Psoas muscle (tissue), 8 donors: ENCODE measurements around the gene IFRD1. TPM values are rescaled to one million over a fixed set of nuclear protein-coding genes. Genes with fewer than 3 reads are reported as not detected.
A peak's percentile ranks its signal among the peaks of the same experiment; 100 is the strongest.

ENCODE experiments used
- ATAC-seq, 4 donors: fragments of 200-7000 bp; cut with Tn5 transposase; one replicate each; pipeline ENCODE4 v1.9.1; 2020; ENCODE audit warnings: moderate library complexity in 3 of 4, mild to moderate bottlenecking in 2 of 4
- DNase-seq, 2 donors: peaks; one replicate each; pipeline ENCODE4 v3.0.0-alpha.2; 2020
- H3K27ac ChIP-seq: fragments of 200-600 bp; one replicate; pipeline ENCODE4 v1.8.0; 2022
- H3K27me3 ChIP-seq, 3 donors: fragments of 200-600 bp in 1 of 3; one replicate each; pipeline versions ENCODE4 v1.6.1 to v1.8.0; 2013 to 2022; ENCODE audit warnings: low read length in 2 of 3, mild to moderate bottlenecking in 2 of 3, moderate library complexity in 1 of 3; ENCODE audit not compliant: insufficient read depth in 3 of 3
- H3K36me3 ChIP-seq, 2 donors: fragments of 200-600 bp in 1 of 2; one replicate each; pipeline versions ENCODE4 v1.6.1 to v1.8.0; 2013 to 2022; ENCODE audit warnings: low read depth in 1 of 2, mild to moderate bottlenecking in 1 of 2, moderate library complexity in 1 of 2; ENCODE audit not compliant: insufficient read depth in 1 of 2
- H3K4me1 ChIP-seq: fragments of 200-600 bp; one replicate; pipeline ENCODE4 v1.8.0; 2022
- H3K4me3 ChIP-seq: fragments of 200-600 bp; one replicate; pipeline ENCODE4 v1.8.0; 2022; ENCODE audit warnings: mild to moderate bottlenecking
- H3K9me3 ChIP-seq: fragments of 200-600 bp; one replicate; pipeline ENCODE4 v1.8.0; 2022
- WGBS, 3 donors: extraction: QIAGEN DNeasy Blood & Tissue Kit; methylation state at CpG; one replicate each; pipeline versions ENCODE4 v1.1.6 to v1.1.7; 2013; 5-methylcytosine and 5-hydroxymethylcytosine counted together
- intact Hi-C, 2 donors: fragments of 100-400 bp; cut with DNase I; formaldehyde crosslinking; loops; one replicate each; pipeline versions ENCODE4 v1.11.0 to v1.14.2; 2022
- polyA plus RNA-seq, 3 donors: library from polyadenylated mRNA; stranded (reverse); fragments of 200-250 nt; gene quantifications; one replicate each; pipeline ENCODE4 v1.2.3, GENCODE V29; 2013
- total RNA-seq, 4 donors: library from RNA; stranded (reverse); fragmentation: NEBNext Ultra II Directional in 2 of 4; extraction: Animal tissue kit (Norgen Biotek cat#: 25700) in 2 of 4; gene quantifications; one replicate each; pipeline versions ENCODE4 v1.2.1 to v1.2.4, GENCODE V29; 2021 to 2023
- TF ChIP-seq, protein P1 (sequence below): fragments of 200-600 bp; IDR thresholded peaks from one replicate; pipeline ENCODE4 v1.8.0; 2022; ENCODE audit warnings: antibody characterized with exemption
- donor health status: healthy with polysubstance abuse.
- donor health status: DM: no; HTN: no; CAD: no; lungs with moderate emphysema.
- donor health status: Bipolar disorder and iron deficiency.
- donor health status: healthy.
- donor health status: DM: yes; HTN: yes; CAD: no.
- donor health status: DM: no; HTN: no; CAD: no.
- donor health status: DM: no; HTN: no; CAD: no.
- donor health status: DM: yes; HTN: yes; CAD: no.

IFRD1 gene
- total and polyA plus RNA-seq, 7 donors: 34.7 to 163 (median 60.3) TPM

DNA sequence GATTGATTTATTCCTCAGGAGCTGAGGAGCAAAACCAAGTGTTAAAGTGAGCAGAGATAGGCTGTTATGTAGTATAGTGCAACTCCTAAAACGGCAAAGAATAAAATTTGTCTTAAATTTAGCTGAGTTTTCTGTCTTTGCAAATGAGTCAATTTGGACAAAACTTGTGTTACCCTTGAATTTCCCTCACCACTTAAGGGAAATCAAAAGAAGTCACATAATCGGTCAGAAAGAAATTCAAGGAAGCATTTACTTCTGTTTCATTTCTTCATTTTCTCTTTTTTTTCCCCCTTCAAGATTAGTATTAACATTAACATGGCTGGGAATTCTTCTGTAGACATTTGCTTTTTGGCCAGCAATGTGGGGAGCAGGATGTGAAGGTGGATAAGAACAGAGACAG, 44.4 kb downstream of the IFRD1 start:
- Histone ChIP-seq H3K4me1 (peaks cover 11% of the 10 kb centered on the region), H3K4me3 (no peak overlapping the region), H3K27ac (no peak overlapping the region), H3K27me3 (no peaks in the 10 kb centered on the region), H3K9me3 (no peaks in the 10 kb centered on the region), H3K36me3 (peaks cover 0 to 17% of the 10 kb centered on the region in 2 donors)
- WGBS, 3 donors: 82 to 94% (median 92%) methylated on average over 2 of the region's 2 CpGs
- ATAC-seq (no peak), DNase-seq (no peak)
- TF ChIP-seq, protein P1, sequence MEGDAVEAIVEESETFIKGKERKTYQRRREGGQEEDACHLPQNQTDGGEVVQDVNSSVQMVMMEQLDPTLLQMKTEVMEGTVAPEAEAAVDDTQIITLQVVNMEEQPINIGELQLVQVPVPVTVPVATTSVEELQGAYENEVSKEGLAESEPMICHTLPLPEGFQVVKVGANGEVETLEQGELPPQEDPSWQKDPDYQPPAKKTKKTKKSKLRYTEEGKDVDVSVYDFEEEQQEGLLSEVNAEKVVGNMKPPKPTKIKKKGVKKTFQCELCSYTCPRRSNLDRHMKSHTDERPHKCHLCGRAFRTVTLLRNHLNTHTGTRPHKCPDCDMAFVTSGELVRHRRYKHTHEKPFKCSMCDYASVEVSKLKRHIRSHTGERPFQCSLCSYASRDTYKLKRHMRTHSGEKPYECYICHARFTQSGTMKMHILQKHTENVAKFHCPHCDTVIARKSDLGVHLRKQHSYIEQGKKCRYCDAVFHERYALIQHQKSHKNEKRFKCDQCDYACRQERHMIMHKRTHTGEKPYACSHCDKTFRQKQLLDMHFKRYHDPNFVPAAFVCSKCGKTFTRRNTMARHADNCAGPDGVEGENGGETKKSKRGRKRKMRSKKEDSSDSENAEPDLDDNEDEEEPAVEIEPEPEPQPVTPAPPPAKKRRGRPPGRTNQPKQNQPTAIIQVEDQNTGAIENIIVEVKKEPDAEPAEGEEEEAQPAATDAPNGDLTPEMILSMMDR: no peak
- intact Hi-C loops: loop anchor here (5.0 to 10.0 kb wide), 3 partner anchors 82 to 740 kb away; no protein-coding TSS in a partner anchor

DNA sequence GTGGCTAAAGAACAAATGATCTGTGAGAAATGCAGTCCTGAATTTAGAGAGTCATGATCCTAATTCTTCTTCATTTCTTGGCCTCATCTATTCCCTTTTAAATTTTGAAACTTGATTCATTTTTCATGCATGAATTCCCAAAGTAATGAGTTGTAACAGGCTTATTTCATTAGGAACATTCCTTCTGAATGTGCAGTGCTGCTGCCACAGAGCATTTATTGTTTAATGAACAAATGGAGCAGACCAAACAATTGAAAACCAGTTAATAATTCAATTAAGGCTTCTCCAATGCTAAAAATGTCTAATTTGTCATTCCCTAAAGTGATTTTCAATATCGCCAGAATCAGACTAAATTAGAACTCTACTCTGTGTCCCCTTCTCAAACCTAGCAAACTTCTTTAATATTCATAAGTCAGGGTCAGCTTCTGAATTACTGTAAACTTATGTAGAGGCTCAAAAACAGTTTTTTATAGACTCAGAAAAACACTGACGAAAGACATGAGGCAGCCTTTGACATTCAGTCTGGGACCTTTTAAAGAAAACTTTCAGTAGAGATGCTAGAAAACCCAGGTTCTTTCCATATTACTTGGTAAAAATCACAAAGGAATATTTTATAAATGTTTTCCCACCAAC, 45.0 kb downstream of the IFRD1 start:
- WGBS, 3 donors: 72 to 88% (median 77%) methylated on average over 2 of the region's 2 CpGs
- no peak for DNase-seq
- Histone ChIP-seq H3K9me3 (no peaks in the 10 kb centered on the region), H3K36me3 (peaks cover 0 to 10% of the 10 kb centered on the region in 2 donors), H3K27ac (no peak overlapping the region), H3K27me3 (no peaks in the 10 kb centered on the region), H3K4me1 (peaks cover 11% of the 10 kb centered on the region), H3K4me3 (no peak overlapping the region)
- intact Hi-C loops: loop anchor here (5.0 to 10.0 kb wide), 3 partner anchors 83 to 740 kb away; no protein-coding TSS in a partner anchor
- peak in 1 of 4 donors; percentile 6 for ATAC-seq
- TF ChIP-seq, protein P1: no peak

DNA sequence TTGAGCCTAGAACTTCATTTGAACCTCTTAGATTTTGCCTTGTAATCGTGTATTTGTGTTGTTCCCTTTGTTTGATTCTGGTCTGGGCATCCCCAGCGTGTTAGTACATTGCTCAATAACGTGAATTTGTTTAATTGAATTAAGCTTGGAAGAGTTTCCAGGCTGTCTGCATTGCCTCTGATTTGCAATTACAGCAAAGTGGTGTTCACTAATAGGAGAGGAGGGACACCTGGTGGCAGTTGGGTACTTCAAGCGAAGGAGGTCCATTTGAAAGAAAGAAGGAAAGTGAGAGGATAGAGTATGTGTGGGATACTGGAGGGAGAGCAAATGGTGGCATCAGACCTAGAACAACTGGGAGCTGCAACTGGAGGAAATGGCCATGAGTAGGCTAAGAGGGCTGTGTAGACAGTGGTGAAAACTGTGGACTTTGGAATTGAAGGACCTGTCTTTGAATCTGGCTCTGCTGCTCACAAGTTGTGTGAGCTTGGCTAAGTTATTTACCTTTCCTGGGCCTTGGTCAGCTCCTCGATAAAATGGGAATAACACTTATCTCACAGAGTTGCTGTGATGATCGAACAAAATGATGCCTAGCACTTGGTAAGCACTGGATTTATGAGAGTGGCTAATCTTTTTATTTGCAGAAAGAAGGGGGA, 45.7 kb downstream of the IFRD1 start:
- no peaks in the 10 kb centered on the region for H3K9me3 ChIP-seq
- 38 to 55% (median 40%) methylated on average over 6 of the region's 6 CpGs for WGBS, 3 donors
- TF ChIP-seq, protein P1: peak; percentile 68
- peak; percentile 86 to 96 (median 90) for ATAC-seq
- H3K4me1 ChIP-seq: peaks cover 11% of the 10 kb centered on the region
- H3K27ac ChIP-seq: no peak overlapping the region
- peak in 1 of 2 donors; percentile 55 for DNase-seq
- H3K36me3 ChIP-seq: peaks cover 0 to 4% of the 10 kb centered on the region in 2 donors
- no peaks in the 10 kb centered on the region for H3K27me3 ChIP-seq
- intact Hi-C loops: loop anchor here (2.0 to 10.0 kb wide), 5 partner anchors 84 to 755 kb away; no protein-coding TSS in a partner anchor
- no peak overlapping the region for H3K4me3 ChIP-seq

DNA sequence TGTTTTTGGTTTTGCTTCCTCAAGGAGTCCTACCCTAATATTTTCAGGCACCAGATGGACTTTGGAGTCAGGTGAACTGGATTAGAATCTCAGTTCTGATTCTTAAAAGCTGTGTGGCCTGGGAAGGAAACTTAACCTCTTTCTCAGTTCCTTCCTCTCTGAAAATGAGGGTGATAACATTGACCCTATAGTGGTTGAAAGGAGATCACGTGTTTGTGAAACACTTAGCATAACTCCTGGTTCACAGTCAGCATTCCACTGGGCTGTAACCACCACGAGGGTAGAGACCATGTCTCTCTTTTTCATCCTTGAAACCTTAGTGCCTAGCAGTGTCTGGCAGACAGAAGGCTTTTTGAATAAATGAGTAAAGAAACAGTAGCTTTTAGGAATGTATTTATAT, 47.2 kb downstream of the IFRD1 start:
- H3K36me3 ChIP-seq: no peaks in the 10 kb centered on the region
- DNase-seq (no peak), ATAC-seq (no peak)
- peaks cover 11% of the 10 kb centered on the region for H3K4me1 ChIP-seq
- no peak overlapping the region for H3K4me3 ChIP-seq
- no peaks in the 10 kb centered on the region for H3K27me3 ChIP-seq
- WGBS, 3 donors: 22 to 41% (median 25%) methylated on average over 2 of the region's 2 CpGs
- no peak overlapping the region for H3K27ac ChIP-seq
- intact Hi-C loops: loop anchor here (2.0 to 10.0 kb wide), 5 partner anchors 85 to 757 kb away; no protein-coding TSS in a partner anchor
- TF ChIP-seq, protein P1: no peak
- H3K9me3 ChIP-seq: no peaks in the 10 kb centered on the region
